K562 (cell line): ENCODE results near the gene NKAIN1. TPM values are rescaled to one million over a fixed set of nuclear protein-coding genes. Genes with fewer than 3 reads are reported as not detected.

Experiments
- CBX1 ChIP-seq: sonication (generic); IDR thresholded peaks from 2 replicates; pipeline ENCODE4 v1.6.1; 2016; ENCODE audit warnings: antibody characterized with exemption, low read depth, mild to moderate bottlenecking
- CBX5 ChIP-seq: IDR thresholded peaks from 2 replicates; pipeline ENCODE4 v1.6.1; 2014; ENCODE audit warnings: low read depth, borderline replicate concordance
- E2F8 ChIP-seq: fragments of 450-650 bp; IDR thresholded peaks from 2 replicates; pipeline ENCODE4 v1.7.1; 2018; ENCODE audit warnings: mild to moderate bottlenecking, low read depth; ENCODE audit not compliant: partially characterized antibody
- HBP1 ChIP-seq: fragments of 450-650 bp; formaldehyde crosslinking; IDR thresholded peaks from 2 replicates; pipeline ENCODE4 v1.4.0; 2022; ENCODE audit warnings: missing genetic modification characterization
- HLTF ChIP-seq: fragments of 450-650 bp; IDR thresholded peaks from 2 replicates; pipeline ENCODE4 v1.6.1; 2016
- HMG20A ChIP-seq: fragments of 450-650 bp; formaldehyde crosslinking; conservative IDR thresholded peaks from 2 replicates; pipeline ENCODE4 v1.4.0; 2020; ENCODE audit warnings: mild to moderate bottlenecking, mixed read lengths
- KLF6 ChIP-seq: fragments of 250-450 bp; sonication (Bioruptor Pico); IDR thresholded peaks from 2 replicates; pipeline ENCODE4 v1.4.0; 2020; ENCODE audit warnings: mild to moderate bottlenecking, moderate library complexity, borderline replicate concordance
- NFXL1 ChIP-seq: fragments of 450-650 bp; formaldehyde crosslinking; IDR thresholded peaks from 2 replicates; pipeline ENCODE4 v1.4.0; 2021; ENCODE audit warnings: mild to moderate bottlenecking
- SNRNP70 ChIP-seq: fragments of 200-400 bp; formaldehyde crosslinking; optimal IDR thresholded peaks from 2 replicates; pipeline ENCODE3; 2017; ENCODE audit warnings: low read depth, low read length
- SRSF1 ChIP-seq: fragments of 200-400 bp; formaldehyde crosslinking; IDR thresholded peaks from 2 replicates; pipeline ENCODE4 v1.6.1; 2017; ENCODE audit warnings: mild to moderate bottlenecking, low read depth, low read length, moderate library complexity
- TRIM24 ChIP-seq, 2 experiments: fragments of 450-650 bp; IDR thresholded peaks; 2 replicates each; pipeline ENCODE4 v1.6.1; 2016
- TRIM28 ChIP-seq: fragments of 450-650 bp; IDR thresholded peaks from 2 replicates; pipeline ENCODE4 v1.6.1; 2017
- ZNF589 ChIP-seq: fragments of 200-800 bp; sonication (Bioruptor generic); IDR thresholded peaks from 2 replicates; pipeline ENCODE4 v1.6.1; 2016; ENCODE audit warnings: low read depth, missing genetic modification characterization, missing compliant biosample characterization
- ZZZ3 ChIP-seq: fragments of 450-650 bp; IDR thresholded peaks from 2 replicates; pipeline ENCODE4 v1.6.1; 2016; ENCODE audit warnings: antibody characterized with exemption, mild to moderate bottlenecking, moderate library complexity
- polyA plus RNA-seq, 8 experiments: library from polyadenylated mRNA; depleted of rRNA in 4 of 8; stranded (reverse) in 5 of 8; unstranded in 3 of 8; fragments of >200 nt; fragmentation: Nextera tagmentation in 2 of 8; fragmentation: Illumina TruSeq in 1 of 8; extraction: Ambion mirVana in 2 of 8; extraction: Trizol in 1 of 8; gene quantifications; 2 replicates each; pipeline versions ENCODE4 v1.2.1 to v1.2.3, GENCODE V29; 2011 to 2014; ENCODE audit warnings: inconsistent platforms in 1 of 8, missing spikeins in 1 of 8
- total RNA-seq, 7 experiments: library from RNA; depleted of rRNA in 6 of 7; stranded (reverse); fragments of >200 nt in 6 of 7; fragmentation: Illumina TruSeq in 2 of 7; extraction: Trizol in 2 of 7; gene quantifications; 2 replicates each; pipeline versions ENCODE4 v1.2.1 to v1.2.3, GENCODE V29; 2011 to 2021; ENCODE audit warnings: low replicate concordance in 1 of 7

NKAIN1 gene
- total and polyA plus RNA-seq, 9 of the 15 experiments (the other 6 are each of a cell fraction or from before 2014, with no cell fraction given) = 0.03 to 0.22 (median 0.04) TPM; not detected in 3

GRCh38 chr1:31135973-31136600, 103.6 kb downstream of the NKAIN1 start (continued):
- TF ChIP-seq HLTF = 0 out of 2 replicates have a peak, but pooled peaks have one; percentile 25
- TF ChIP-seq ZZZ3 = no peak
- TF ChIP-seq TRIM28 = 0 out of 2 replicates have a peak, but pooled peaks have one; percentile 24
- TF ChIP-seq NFXL1 = no peak
- peak; percentile 81; the same call in 1 of the 2 replicates for TF ChIP-seq CBX5
- no peak for TF ChIP-seq E2F8
- TF ChIP-seq SRSF1 = no peak
- TF ChIP-seq TRIM24 (IDR thresholded peaks at IDR 0.05) = peak in 1 of 2 experiments; percentile 51; a peak in 1 of 4 replicates
- TF ChIP-seq HMG20A (CRISPR knock-in tag) = no peak
- no peak for TF ChIP-seq SNRNP70
- TF ChIP-seq HBP1 (CRISPR knock-in tag) = no peak
- TF ChIP-seq KLF6 (CRISPR knock-in tag) = no peak
- peak; percentile 74; the same call in 1 of the 2 replicates for TF ChIP-seq CBX1
- no peak for TF ChIP-seq ZNF589 (CRISPR knock-in tag)
